Colonic mucosa (tissue), 4 donors: Measurements from ENCODE around the gene GEN1. TPM values are rescaled to one million over a fixed set of nuclear protein-coding genes. Genes with fewer than 3 reads are reported as not detected.

ENCODE experiments used
- DNase-seq: peaks from one replicate; pipeline ENCODE4 v3.0.0-alpha.2; 2020
- H3K27ac ChIP-seq: fragments of 200-600 bp; one replicate; pipeline ENCODE4 v1.8.0; 2021
- H3K27me3 ChIP-seq: fragments of 200-600 bp; one replicate; pipeline ENCODE4 v1.8.0; 2021
- H3K36me3 ChIP-seq: fragments of 200-600 bp; one replicate; pipeline ENCODE4 v1.8.0; 2021
- H3K4me1 ChIP-seq: fragments of 200-600 bp; one replicate; pipeline ENCODE4 v1.8.0; 2021; ENCODE audit warnings: mild to moderate bottlenecking
- H3K4me3 ChIP-seq: fragments of 200-600 bp; one replicate; pipeline ENCODE4 v1.8.0; 2021
- H3K9ac ChIP-seq, 2 donors: one replicate each; pipeline ENCODE4 v1.7.0; 2013; ENCODE audit warnings: control low read depth in 2 of 2, low read depth in 2 of 2, low read length in 2 of 2
- H3K9me3 ChIP-seq: fragments of 200-600 bp; one replicate; pipeline ENCODE4 v1.8.0; 2021
- CTCF ChIP-seq: fragments of 200-600 bp; IDR thresholded peaks from one replicate; pipeline ENCODE4 v1.8.0; 2022; ENCODE audit warnings: antibody characterized with exemption, mild to moderate bottlenecking
- intact Hi-C: fragments of 100-400 bp; cut with DNase I; formaldehyde crosslinking; loops from one replicate; pipeline ENCODE4 v1.14.1; 2022
- total RNA-seq, 2 donors: library from RNA; stranded (reverse); fragmentation: NEBNext Ultra II Directional in 1 of 2; extraction: Animal tissue kit (Norgen Biotek cat#: 25700) in 1 of 2; gene quantifications; one replicate each; pipeline ENCODE4 v1.2.1, GENCODE V29; 2021
- donor health status: healthy.
- donor health status: DM: no; HTN: no; CAD: no.
- donor health status: DM: no; HTN: no; CAD: no.

The GEN1 gene
- total RNA-seq, 2 donors from 2014 or later = 13.1 to 30.0 TPM

GRCh38 chr2:17827785-17828184 is 73.8 kb downstream of the GEN1 start:
- DNase-seq = no peak
- Histone ChIP-seq H3K4me1 (peaks cover 7% of the 10 kb centered on the region), H3K4me3 (no peak overlapping the region), H3K36me3 (no peaks in the 10 kb centered on the region), H3K9ac (no peak overlapping the region), H3K27me3 (peaks cover 3% of the 10 kb centered on the region), H3K27ac (no peak overlapping the region), H3K9me3 (no peaks in the 10 kb centered on the region)
- TF ChIP-seq CTCF = no peak
- intact Hi-C loops = loop anchor here (10.0 kb wide), 1 partner anchor 73 kb away; the partner anchor contains the start of genes GEN1 and SMC6

- no peaks in the 10 kb centered on the region for H3K9me3 ChIP-seq
- H3K27me3 ChIP-seq = peaks cover 3% of the 10 kb centered on the region
- DNase-seq = peak; percentile 86
- TF ChIP-seq CTCF = peak; percentile 90
- H3K9ac ChIP-seq = no peak overlapping the region
- H3K36me3 ChIP-seq = no peaks in the 10 kb centered on the region
- H3K4me3 ChIP-seq = no peak overlapping the region
- intact Hi-C loops = loop anchor here (5.0 kb wide), 1 partner anchor 108 kb away; no protein-coding TSS in a partner anchor
- H3K27ac ChIP-seq = no peak overlapping the region
- H3K4me1 ChIP-seq = peaks cover 7% of the 10 kb centered on the region
Measured at GRCh38 chr2:17830053-17831034, 76.4 kb downstream of the GEN1 start.

- H3K4me1 ChIP-seq = peaks cover 6% of the 10 kb centered on the region
- DNase-seq = no peak
- no peak overlapping the region for H3K9ac ChIP-seq
- TF ChIP-seq CTCF = no peak
- H3K27ac ChIP-seq = no peak overlapping the region
- no peaks in the 10 kb centered on the region for H3K9me3 ChIP-seq
- no peaks in the 10 kb centered on the region for H3K27me3 ChIP-seq
- intact Hi-C loops = no loop called here
- no peak overlapping the region for H3K4me3 ChIP-seq
- H3K36me3 ChIP-seq = no peaks in the 10 kb centered on the region
Measured at GRCh38 chr2:17835516-17835915, 81.6 kb downstream of the GEN1 start.

Other genes starting within 250 kb of the GEN1 start
- under 1 TPM; 0.11 to 0.12 TPM for gene RAD51AP2, start 235.7 kb upstream of the GEN1 start, total RNA-seq
- gene VSNL1, start 213.4 kb upstream of the GEN1 start, total RNA-seq = 1 to 10 TPM; 7.4 to 8.1 TPM
- 10 to 100 TPM; 23.3 to 25.2 TPM for gene SMC6, start 328 bp upstream of the GEN1 start, total RNA-seq
- not detected for gene MSGN1, start 62.3 kb downstream of the GEN1 start, total RNA-seq
- 10 to 100 TPM; 10.7 to 17.5 TPM for gene KCNS3, start 124.5 kb downstream of the GEN1 start, total RNA-seq